ENCODE results near the gene STAG2. TPM values are rescaled to one million over a fixed set of nuclear protein-coding genes. Genes with fewer than 3 reads are reported as not detected.
"Not testable (repeated sequence)": the region's sequence is repeated elsewhere in the genome, so short reads cannot be mapped to it uniquely, and the experiment has no call there.

Gene STAG2
- total and polyA plus RNA-seq, 11 donors: 10.4 to 42.0 (median 25.9) TPM

- Histone ChIP-seq H3K9me3 (no peaks in the 10 kb centered on the region), H3K36me3 (peaks cover 0 to 39% (median 21%) of the 10 kb centered on the region in 9 donors), H3K27ac (no peak overlapping the region), H3K4me1 (no peaks in the 10 kb centered on the region), H3K4me3 (no peak overlapping the region), H3K27me3 (no peaks in the 10 kb centered on the region)
- WGBS, 4 donors: 82 to 98% (median 90%) methylated on average over 5 of the region's 5 CpGs
- ATAC-seq (no peak), DNase-seq (no peak)
- TF ChIP-seq CTCF (IDR thresholded peaks at IDR 0.05) (no peak), POLR2A (IDR thresholded peaks at IDR 0.05) (no peak)
- intact Hi-C loops (cut with DNase I): no loop called here
Observed at GRCh38 chrX:124103966-124104365, 142.5 kb downstream of the STAG2 start.

DNA sequence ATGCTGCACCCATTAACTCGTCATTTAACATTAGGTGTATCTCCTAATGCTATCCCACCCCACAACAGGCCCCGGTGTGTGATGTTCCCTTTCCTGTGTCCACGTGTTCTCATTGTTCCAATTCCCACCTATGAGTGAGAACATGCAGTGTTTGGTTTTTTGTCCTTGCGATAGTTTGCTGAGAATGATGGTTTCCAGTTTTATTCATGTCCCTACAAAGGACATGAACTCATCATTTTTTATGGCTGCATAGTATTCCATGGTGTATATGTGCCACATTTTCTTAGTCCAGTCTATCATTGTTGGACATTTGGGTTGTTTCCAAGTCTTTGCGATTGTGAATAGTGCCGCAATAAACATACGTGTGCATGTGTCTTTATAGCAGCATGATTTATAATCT is 143.0 kb downstream of the STAG2 start:
- WGBS, 4 donors: 90 to 99% (median 93%) methylated on average over 7 of the region's 7 CpGs
- H3K4me1 ChIP-seq; H3K27me3 ChIP-seq; H3K27ac ChIP-seq; H3K9me3 ChIP-seq; ATAC-seq; DNase-seq; intact Hi-C loops (cut with DNase I); H3K4me3 ChIP-seq: not testable (repeated sequence)
- peaks cover 0 to 34% (median 16%) of the 10 kb centered on the region in 9 donors for H3K36me3 ChIP-seq

- no peaks in the 10 kb centered on the region for H3K36me3 ChIP-seq
- TF ChIP-seq CTCF (IDR thresholded peaks at IDR 0.05): no peak
- no peak for TF ChIP-seq POLR2A (IDR thresholded peaks at IDR 0.05)
- ATAC-seq: no peak
- 52 to 79% (median 72%) methylated on average over 4 of the region's 4 CpGs for WGBS, 4 donors
- peaks cover 0 to 7% (median 0%) of the 10 kb centered on the region in 12 donors for H3K9me3 ChIP-seq
- H3K27me3 ChIP-seq: peaks cover 0 to 3% (median 0%) of the 10 kb centered on the region in 9 donors
- intact Hi-C loops (cut with DNase I): no loop called here
- H3K4me3 ChIP-seq: no peak overlapping the region
- no peaks in the 10 kb centered on the region for H3K4me1 ChIP-seq
- no peak overlapping the region for H3K27ac ChIP-seq
- no peak for DNase-seq
Observed at GRCh38 chrX:124113621-124114600, 152.4 kb downstream of the STAG2 start.

DNA sequence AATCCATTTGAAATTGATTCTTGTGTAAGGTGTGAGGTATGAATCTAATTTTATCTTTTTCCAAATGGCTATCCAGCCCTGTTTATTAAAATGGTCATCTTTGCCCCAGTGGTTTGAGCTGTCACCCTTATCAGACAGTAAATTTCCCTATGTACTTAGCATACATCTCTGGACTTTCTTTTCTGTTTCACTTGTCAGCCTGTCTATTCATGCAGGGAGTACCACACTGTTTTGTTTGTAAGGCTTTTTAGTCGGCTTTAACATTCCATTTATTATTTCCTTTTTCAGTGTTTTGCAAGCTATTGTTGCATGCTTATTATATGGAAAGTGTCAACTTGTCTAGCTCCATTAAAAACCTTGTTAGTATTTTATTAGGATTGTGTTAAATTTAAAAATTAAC is 155.8 kb downstream of the STAG2 start:
- DNase-seq (no peak), ATAC-seq (no peak)
- no peak overlapping the region for H3K27ac ChIP-seq
- TF ChIP-seq CTCF (IDR thresholded peaks at IDR 0.05): no peak
- TF ChIP-seq POLR2A (IDR thresholded peaks at IDR 0.05): no peak
- WGBS, 4 donors: 54 to 72% (median 66%) methylated on average over 1 of the region's 1 CpG
- no peaks in the 10 kb centered on the region for H3K4me1 ChIP-seq
- H3K36me3 ChIP-seq: no peaks in the 10 kb centered on the region
- peaks cover 0 to 3% (median 0%) of the 10 kb centered on the region in 9 donors for H3K27me3 ChIP-seq
- no peaks in the 10 kb centered on the region for H3K9me3 ChIP-seq
- intact Hi-C loops (cut with DNase I): no loop called here
- H3K4me3 ChIP-seq: no peak overlapping the region
